ENCODE results near the gene PPP1R10.

The PPP1R10 gene

DNA sequence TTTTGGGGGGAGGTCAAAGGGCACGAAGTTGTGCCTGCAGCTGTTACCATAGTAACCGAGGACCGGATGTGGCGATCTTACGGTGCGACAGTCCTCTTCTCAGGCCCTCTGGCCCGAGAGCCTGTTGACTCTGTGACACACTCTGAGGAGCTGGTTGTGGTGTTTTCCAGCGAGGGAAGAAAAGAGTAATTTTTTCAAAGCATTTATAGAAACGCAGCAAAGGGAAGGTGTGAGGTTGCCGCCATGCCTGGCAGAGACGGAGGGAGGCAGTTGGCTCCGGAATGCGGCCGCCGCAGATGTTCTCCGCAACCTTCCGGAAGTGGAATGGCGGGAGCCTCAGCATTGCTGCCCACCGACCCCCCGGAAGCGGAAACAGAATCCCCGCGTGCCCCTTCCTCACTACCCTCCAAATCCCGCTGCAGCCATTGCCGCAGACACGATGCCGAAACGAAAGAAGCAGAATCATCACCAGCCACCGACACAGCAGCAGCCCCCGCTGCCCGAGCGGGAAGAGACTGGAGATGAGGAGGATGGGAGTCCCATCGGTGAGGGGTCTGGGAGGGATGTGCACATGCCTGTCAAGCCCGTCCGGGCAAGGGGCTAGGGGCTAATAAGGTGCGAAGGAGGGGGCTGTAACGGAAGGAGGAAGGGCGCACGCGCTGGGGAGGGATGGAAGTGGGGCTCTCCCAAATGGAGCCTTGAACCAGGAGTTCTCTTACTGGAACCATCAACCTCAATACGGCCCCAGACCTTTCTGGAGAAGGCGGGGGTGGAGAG, 59.9 kb downstream of the PPP1R10 start, which contains the start of gene PRR3:
PRR3 (plus strand) TSS at position 390 of the 777 bp plus-strand sequence; CDS start at position 440, 50 bp downstream.
- DNase-seq = peak; percentile 99

DNA sequence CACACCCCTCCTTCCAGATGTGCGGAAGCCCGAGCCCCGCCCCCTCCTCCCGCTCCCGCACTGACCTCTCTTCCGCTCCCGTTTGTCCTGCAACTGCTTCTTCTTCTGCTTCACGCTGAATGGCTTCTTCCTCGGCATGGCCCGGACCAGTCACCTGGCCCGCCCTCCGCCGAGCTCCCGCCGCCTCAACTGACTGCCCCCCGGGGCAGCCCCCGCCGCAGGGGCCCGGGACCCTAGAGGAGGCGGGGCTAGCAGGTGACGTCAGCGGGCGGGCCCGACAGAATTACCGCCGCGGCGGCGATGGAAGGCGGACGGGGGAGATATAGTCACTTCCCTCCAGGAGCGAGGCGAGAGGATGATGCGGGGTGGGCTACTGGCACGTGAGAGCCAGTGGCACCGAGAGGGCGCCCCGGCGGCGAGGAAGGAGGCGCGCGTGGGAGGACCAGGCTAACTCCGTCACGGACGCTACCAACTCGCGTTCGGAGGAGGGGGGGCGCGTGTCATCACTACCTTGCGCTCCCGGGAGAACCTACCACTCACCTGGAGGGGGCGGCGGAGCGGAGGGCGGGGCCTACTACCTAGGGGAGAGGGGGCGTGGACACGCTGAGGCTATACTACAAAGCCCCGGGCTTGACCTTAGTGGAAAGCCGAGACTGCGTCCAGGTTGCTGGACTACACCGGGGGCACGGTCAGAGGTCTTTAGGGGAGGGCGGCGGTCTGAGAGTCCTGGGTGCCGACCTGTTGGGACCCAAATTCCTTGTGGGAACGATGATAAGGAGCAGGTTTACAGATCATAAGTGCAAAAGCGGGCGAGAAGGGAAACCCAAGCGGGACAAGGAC, 60.8 kb downstream of the PPP1R10 start, which contains the start of gene GNL1:
GNL1 (minus strand) TSS at position 424 of the 840 bp plus-strand sequence; CDS start at position 138, 286 bp downstream.
- peak; percentile 99 for DNase-seq

DNA sequence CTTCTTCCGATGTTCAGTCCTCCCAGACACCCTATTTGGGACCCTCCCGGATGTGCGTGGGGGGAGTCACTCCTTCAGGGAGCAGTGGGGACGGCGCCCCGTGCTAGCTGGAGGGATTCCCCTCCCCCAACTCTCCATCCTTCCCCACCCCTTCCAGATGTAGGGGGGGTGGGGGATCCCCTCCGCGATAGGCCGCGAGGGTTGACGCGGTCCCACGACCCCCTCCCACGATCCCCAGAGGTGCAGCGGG, 61.3 kb downstream of the PPP1R10 start:
- DNase-seq = peak; percentile 90

DNA sequence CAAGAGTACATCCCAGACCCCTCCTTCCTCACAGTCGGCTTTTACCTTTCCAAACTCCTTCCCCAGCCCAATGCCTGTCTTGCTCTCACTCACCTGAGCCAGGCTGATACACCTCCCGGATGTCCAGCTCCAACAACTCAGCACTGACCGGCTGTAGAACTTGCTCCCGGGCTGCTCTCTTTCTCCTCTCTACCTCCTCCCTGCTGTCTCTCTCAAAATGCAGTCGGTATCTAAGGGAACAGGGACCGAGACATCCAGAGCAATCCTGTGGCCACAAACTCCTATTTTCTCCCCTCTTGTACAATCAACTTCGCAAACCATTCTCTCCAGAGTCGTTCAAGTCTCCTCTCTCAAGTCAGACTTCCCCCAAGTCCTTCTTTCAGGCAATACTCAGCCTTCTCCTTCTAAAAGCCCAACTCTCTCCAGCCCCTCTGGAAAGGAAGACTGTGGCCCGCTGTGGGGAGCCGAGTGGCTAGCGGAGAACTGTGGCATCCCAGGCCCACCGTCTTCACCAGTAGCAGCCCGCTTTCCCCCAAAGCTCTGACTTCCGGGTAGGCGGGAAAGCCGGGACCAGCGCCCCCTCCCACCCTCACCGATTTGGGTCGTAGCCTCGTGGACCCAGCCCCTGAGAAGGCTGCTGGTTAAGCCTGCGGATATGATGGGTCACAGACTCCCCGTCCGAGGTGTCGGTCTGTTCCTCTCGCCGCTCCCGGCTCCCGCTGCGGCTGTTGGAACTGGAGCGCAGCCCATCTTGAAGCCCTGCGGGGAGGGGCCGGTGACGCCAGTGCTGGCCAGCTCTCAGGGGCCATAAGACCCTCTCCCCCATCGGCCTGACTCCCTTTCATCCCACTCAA, 61.9 kb downstream of the PPP1R10 start:
- no peak for DNase-seq

GRCh38 chr6:30554404-30554803, 62.6 kb downstream of the PPP1R10 start:
- no peak for DNase-seq

Measured in right kidney (tissue), 1 donor.